Neuronal stem cell (in vitro differentiated cells): ENCODE measurements around the gene GABRB2.

Experiments
- DNase-seq: peaks from one replicate; pipeline ENCODE4 v3.0.0-alpha.2; 2013; ENCODE audit warnings: low spot score
- H2AFZ ChIP-seq: one replicate; pipeline ENCODE4 v1.6.1; 2013; ENCODE audit warnings: mild to moderate bottlenecking, low read length, inconsistent platforms
- H2AK5ac ChIP-seq: 2 replicates; pipeline ENCODE4 v1.6.1; 2013; ENCODE audit warnings: low read depth, mild to moderate bottlenecking, inconsistent platforms, low read length, moderate library complexity, mixed read lengths
- H2BK120ac ChIP-seq: 2 replicates; pipeline ENCODE4 v1.6.1; 2013; ENCODE audit warnings: low read depth, mild to moderate bottlenecking, inconsistent platforms, low read length, moderate library complexity, mixed read lengths
- H2BK12ac ChIP-seq: one replicate; pipeline ENCODE4 v1.6.1; 2013; ENCODE audit warnings: low read length, inconsistent platforms
- H2BK15ac ChIP-seq: 2 replicates; pipeline ENCODE4 v1.6.1; 2013; ENCODE audit warnings: mild to moderate bottlenecking, low read length, inconsistent platforms, mixed read lengths
- H2BK5ac ChIP-seq: one replicate; pipeline ENCODE4 v1.6.1; 2013; ENCODE audit warnings: inconsistent platforms, mild to moderate bottlenecking, low read length, moderate library complexity
- H3K14ac ChIP-seq: one replicate; pipeline ENCODE4 v1.6.1; 2013; ENCODE audit warnings: low read length, inconsistent platforms
- H3K18ac ChIP-seq: 2 replicates; pipeline ENCODE4 v1.6.1; 2013; ENCODE audit warnings: low read length, inconsistent platforms
- H3K23ac ChIP-seq: 2 replicates; pipeline ENCODE4 v1.6.1; 2013; ENCODE audit warnings: low read depth, mild to moderate bottlenecking, mixed read lengths, low read length, inconsistent platforms; ENCODE audit not compliant: poor library complexity
- H3K27ac ChIP-seq: replicated peaks from 3 replicates; pipeline ENCODE4 v1.5.1; 2013; ENCODE audit warnings: low read length, inconsistent platforms
- H3K27me3 ChIP-seq, 3 experiments: 2 replicates each; pipeline ENCODE4 v1.6.1; 2013; ENCODE audit warnings: low read length in 3 of 3, mild to moderate bottlenecking in 2 of 3, inconsistent platforms in 1 of 3, low read depth in 1 of 3, mixed read lengths in 1 of 3, moderate library complexity in 1 of 3; ENCODE audit not compliant: control insufficient read depth in 3 of 3, insufficient read depth in 3 of 3
- H3K36me3 ChIP-seq, 2 donors: replicated peaks in 1 of 2; 2 replicates each; pipeline ENCODE4 v1.6.1; 2013; ENCODE audit warnings: low read length in 2 of 2; ENCODE audit not compliant: control insufficient read depth in 2 of 2, insufficient read depth in 2 of 2
- H3K4ac ChIP-seq: 2 replicates; pipeline ENCODE4 v1.6.1; 2013; ENCODE audit warnings: inconsistent platforms, mild to moderate bottlenecking, low read length, moderate library complexity
- H3K4me1 ChIP-seq, 2 donors: 1 replicate in 1 of 2; 2 replicates in 1 of 2; pipeline ENCODE4 v1.6.1; 2013; ENCODE audit warnings: low read length in 2 of 2, low read depth in 1 of 2; ENCODE audit not compliant: control insufficient read depth in 2 of 2, insufficient read depth in 1 of 2
- H3K4me2 ChIP-seq: one replicate; pipeline ENCODE4 v1.6.1; 2013; ENCODE audit warnings: mild to moderate bottlenecking, low read length, inconsistent platforms; ENCODE audit not compliant: insufficient read depth, poor library complexity, severe bottlenecking
- H3K4me3 ChIP-seq, 2 donors: 2 replicates each; pipeline ENCODE4 v1.5.1; 2013; ENCODE audit warnings: low read length in 2 of 2, mild to moderate bottlenecking in 2 of 2, inconsistent platforms in 1 of 2, moderate library complexity in 1 of 2
- H3K79me1 ChIP-seq: one replicate; pipeline ENCODE4 v1.6.1; 2013; ENCODE audit warnings: low read depth, mild to moderate bottlenecking, inconsistent platforms, low read length, moderate library complexity
- H3K9ac ChIP-seq: one replicate; pipeline ENCODE4 v1.6.1; 2013; ENCODE audit warnings: mild to moderate bottlenecking, low read depth, low read length, inconsistent platforms; ENCODE audit not compliant: poor library complexity
- H3K9me3 ChIP-seq, 2 donors: replicated peaks in 1 of 2; 2 replicates each; pipeline versions ENCODE3 to v1.6.1; 2013; ENCODE audit warnings: low read length in 2 of 2, mild to moderate bottlenecking in 2 of 2, inconsistent platforms in 1 of 2, low read depth in 1 of 2, mixed read lengths in 1 of 2, moderate library complexity in 1 of 2; ENCODE audit not compliant: control insufficient read depth in 2 of 2, insufficient read depth in 1 of 2
- H4K8ac ChIP-seq: one replicate; pipeline ENCODE4 v1.6.1; 2013; ENCODE audit warnings: low read depth, mild to moderate bottlenecking, inconsistent platforms, low read length, moderate library complexity
- H4K91ac ChIP-seq: one replicate; pipeline ENCODE4 v1.6.1; 2013; ENCODE audit warnings: low read length, low read depth, mild to moderate bottlenecking, inconsistent platforms; ENCODE audit not compliant: poor library complexity
- WGBS, 2 donors: extraction: QIAGEN DNeasy Blood & Tissue Kit; methylation state at CpG; one replicate each; pipeline ENCODE4 v1.1.7; 2013; ENCODE audit warnings: missing lambda C conversion rate in 2 of 2, mixed read lengths in 1 of 2; ENCODE audit not compliant: insufficient read length in 2 of 2, insufficient replicate concordance in 1 of 2; ENCODE audit errors: extremely low coverage in 2 of 2; 5-methylcytosine and 5-hydroxymethylcytosine counted together

GABRB2 gene

GRCh38 chr5:161431963-161432362 is 114.6 kb downstream of the GABRB2 start:
- no peak overlapping the region for H3K4me2 ChIP-seq
- H3K4ac ChIP-seq: no peak overlapping the region
- H3K14ac ChIP-seq: no peak overlapping the region
- no peak overlapping the region for H2BK12ac ChIP-seq
- no peak overlapping the region for H2BK15ac ChIP-seq
- no peaks in the 10 kb centered on the region for H3K9me3 ChIP-seq
- H3K27ac ChIP-seq: no peak overlapping the region
- no peak overlapping the region for H3K9ac ChIP-seq
- no peaks in the 10 kb centered on the region for H3K36me3 ChIP-seq
- no peak for DNase-seq
- H2AK5ac ChIP-seq: no peak overlapping the region
- H3K79me1 ChIP-seq: no peaks in the 10 kb centered on the region
- H3K4me3 ChIP-seq: no peak overlapping the region
- H2AFZ ChIP-seq: no peak overlapping the region
- no peak overlapping the region for H4K8ac ChIP-seq
- H2BK120ac ChIP-seq: no peak overlapping the region
- H2BK5ac ChIP-seq: no peak overlapping the region
- H3K23ac ChIP-seq: no peak overlapping the region
- no CpG with 5 or more reads among the region's 1 CpG for WGBS, 2 donors
- no peaks in the 10 kb centered on the region for H3K27me3 ChIP-seq
- H4K91ac ChIP-seq: no peak overlapping the region
- H3K18ac ChIP-seq: no peak overlapping the region
- peaks cover 0 to 2% of the 10 kb centered on the region in 2 donors for H3K4me1 ChIP-seq

- Histone ChIP-seq H2BK120ac (no peak overlapping the region), H3K4ac (no peak overlapping the region), H3K4me1 (no peaks in the 10 kb centered on the region), H3K9ac (no peak overlapping the region), H2AK5ac (no peak overlapping the region), H4K8ac (no peak overlapping the region), H3K18ac (no peak overlapping the region), H4K91ac (no peak overlapping the region), H3K36me3 (no peaks in the 10 kb centered on the region), H2BK15ac (no peak overlapping the region), H3K4me2 (no peak overlapping the region), H3K14ac (no peak overlapping the region), H3K79me1 (no peaks in the 10 kb centered on the region), H3K23ac (no peak overlapping the region), H3K4me3 (no peak overlapping the region), H2BK5ac (no peak overlapping the region), H2AFZ (no peak overlapping the region), H3K27me3 (peaks cover 0 to 5% (median 0%) of the 10 kb centered on the region in 3 experiments), H2BK12ac (no peak overlapping the region), H3K9me3 (no peaks in the 10 kb centered on the region), H3K27ac (no peak overlapping the region)
- DNase-seq: no peak
- no CpG with 5 or more reads among the region's 4 CpGs for whole genome bisulfite sequencing, 2 donors
Observed at GRCh38 chr5:161421067-161421466, 125.5 kb downstream of the GABRB2 start.

DNA sequence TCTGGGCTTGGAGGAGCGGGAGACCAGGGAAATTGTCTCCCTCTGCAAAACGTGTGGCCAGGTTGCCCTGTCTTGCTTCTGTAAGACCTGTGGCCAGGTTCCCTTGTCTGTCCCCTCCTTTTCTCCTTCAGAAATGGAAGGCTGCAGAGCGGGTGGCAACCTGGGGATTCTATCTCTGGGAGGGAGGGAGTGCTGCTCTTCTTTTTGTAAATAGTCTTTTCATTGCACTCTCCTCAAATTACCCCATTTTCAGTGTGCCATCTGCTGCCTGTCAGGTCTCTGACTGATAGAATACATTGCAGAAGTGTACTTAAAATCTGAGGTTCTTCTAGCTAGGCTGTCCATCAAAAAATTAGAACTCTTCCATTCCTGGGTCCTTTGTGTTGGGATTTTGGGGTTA is 126.0 kb downstream of the GABRB2 start:
- Histone ChIP-seq H3K4ac (no peak overlapping the region), H2BK12ac (no peak overlapping the region), H2AK5ac (no peak overlapping the region), H3K9ac (no peak overlapping the region), H3K18ac (peak overlapping the region; percentile 80), H2BK120ac (no peak overlapping the region), H3K27ac (no peak overlapping the region), H3K4me3 (no peak overlapping the region), H3K9me3 (no peaks in the 10 kb centered on the region), H2AFZ (no peak overlapping the region), H3K23ac (no peak overlapping the region), H3K27me3 (peaks cover 0 to 5% (median 0%) of the 10 kb centered on the region in 3 experiments), H3K36me3 (no peaks in the 10 kb centered on the region), H3K14ac (no peak overlapping the region), H3K4me2 (no peak overlapping the region), H3K79me1 (no peaks in the 10 kb centered on the region), H2BK15ac (no peak overlapping the region), H3K4me1 (no peaks in the 10 kb centered on the region), H4K91ac (no peak overlapping the region), H4K8ac (peak overlapping the region; percentile 65), H2BK5ac (no peak overlapping the region)
- no peak for DNase-seq
- WGBS, 2 donors: no CpG with 5 or more reads among the region's 3 CpGs

- no peak overlapping the region for H3K4me3 ChIP-seq
- WGBS, 2 donors: no CpG with 5 or more reads among the region's 3 CpGs
Observed at GRCh38 chr5:161414896-161415295, 131.6 kb downstream of the GABRB2 start.

More at GRCh38 chr5:161414896-161415295, 131.6 kb downstream of the GABRB2 start:
- H2BK120ac ChIP-seq: no peak overlapping the region
- H2AK5ac ChIP-seq: no peak overlapping the region
- no peak overlapping the region for H3K23ac ChIP-seq
- no peaks in the 10 kb centered on the region for H3K4me1 ChIP-seq
- H3K9me3 ChIP-seq: no peaks in the 10 kb centered on the region
- no peak overlapping the region for H2AFZ ChIP-seq
- no peak overlapping the region for H3K9ac ChIP-seq
- no peak for DNase-seq
- no peak overlapping the region for H2BK12ac ChIP-seq
- H3K36me3 ChIP-seq: no peaks in the 10 kb centered on the region
- no peak overlapping the region for H3K4me2 ChIP-seq
- H3K18ac ChIP-seq: no peak overlapping the region
- H2BK15ac ChIP-seq: no peak overlapping the region
- H3K27ac ChIP-seq: no peak overlapping the region
- peaks cover 0 to 5% (median 0%) of the 10 kb centered on the region in 3 experiments for H3K27me3 ChIP-seq
- H4K8ac ChIP-seq: no peak overlapping the region
- no peak overlapping the region for H2BK5ac ChIP-seq
- H3K14ac ChIP-seq: no peak overlapping the region
- no peak overlapping the region for H4K91ac ChIP-seq
- no peak overlapping the region for H3K4ac ChIP-seq
- no peaks in the 10 kb centered on the region for H3K79me1 ChIP-seq
